CD4-positive, alpha-beta T cell treated with Interleukin-4 for 1 hour (primary cell): ENCODE measurements around the gene TRIM69.

ENCODE experiments used
- DNase-seq, 2 donors: peaks; one replicate each; pipeline ENCODE4 v3.0.0-alpha.2; 2020 to 2022

TRIM69 gene

GRCh38 chr15:44810237-44810636 lies 73.9 kb downstream of the TRIM69 start:
- DNase-seq: no peak

DNA sequence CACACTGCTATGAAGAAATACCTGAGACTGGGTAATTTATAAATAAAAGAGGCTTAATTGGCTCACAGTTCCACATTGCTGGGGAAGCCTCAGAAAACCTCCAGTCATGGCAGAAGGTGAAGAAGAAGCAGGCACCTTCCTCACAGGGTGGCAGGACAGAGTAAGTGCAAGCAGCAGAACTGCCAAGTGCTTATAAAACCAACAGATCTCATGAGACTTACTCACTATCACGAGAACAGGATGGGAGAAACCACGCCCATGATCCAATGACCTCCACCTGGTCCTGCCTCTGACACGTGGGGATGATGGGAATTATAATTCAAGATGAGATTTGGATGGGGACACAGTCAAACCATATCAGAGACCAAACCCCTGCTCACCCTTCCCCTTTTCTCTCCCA lies 75.0 kb downstream of the TRIM69 start:
- no peak for DNase-seq

DNA sequence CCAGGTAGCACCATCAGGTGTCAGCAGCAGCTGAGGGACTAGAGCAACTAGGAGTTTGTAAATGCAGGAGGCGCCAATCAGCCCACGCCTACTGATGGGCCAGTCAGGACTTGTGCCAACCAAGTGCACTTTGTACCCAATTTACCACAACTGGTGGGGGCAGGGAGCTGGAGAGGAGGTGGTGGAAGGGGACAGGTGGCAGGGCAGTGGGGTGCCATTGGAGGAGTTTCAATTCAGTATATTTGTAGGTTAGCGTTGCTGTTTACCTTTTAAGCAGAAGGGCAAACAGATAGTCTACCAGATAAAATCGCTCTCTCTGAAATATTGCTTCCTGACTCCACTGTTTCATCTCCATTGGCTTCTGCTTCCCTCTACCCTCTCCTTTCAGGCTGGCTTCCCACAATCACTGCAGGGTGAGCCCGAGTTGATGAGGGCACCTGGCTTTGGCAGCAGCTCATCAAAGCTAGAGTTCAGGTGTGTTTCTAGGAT lies 75.7 kb downstream of the TRIM69 start:
- no peak for DNase-seq

DNA sequence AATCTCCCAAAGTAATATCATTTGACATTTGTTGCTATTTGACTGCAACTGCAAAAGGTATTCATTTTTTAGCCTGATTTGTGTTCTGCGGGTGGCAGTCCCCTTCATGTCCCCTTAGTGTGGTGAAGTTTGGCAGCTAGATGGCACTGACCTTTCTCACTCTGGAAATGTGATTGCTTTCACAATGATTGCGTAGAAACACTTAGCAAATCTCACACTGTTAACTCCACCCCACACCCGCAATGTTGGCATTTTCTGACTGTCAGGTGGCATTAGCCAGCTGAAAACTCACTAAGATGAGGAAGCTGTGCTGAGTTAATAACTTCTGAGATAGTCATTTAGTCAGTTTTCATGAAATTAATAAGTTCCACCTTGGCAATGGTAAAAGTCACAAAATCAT lies 76.9 kb downstream of the TRIM69 start:
- DNase-seq: no peak
